Gastroesophageal sphincter (tissue), 4 donors: ENCODE measurements around the gene PLA2R1. TPM values are rescaled to one million over a fixed set of nuclear protein-coding genes. Genes with fewer than 3 reads are reported as not detected.
A peak's percentile ranks its signal among the peaks of the same experiment; 100 is the strongest.
"Not testable (repeated sequence)": the region's sequence is repeated elsewhere in the genome, so short reads cannot be mapped to it uniquely, and the experiment has no call there.

Source experiments
- ATAC-seq: fragments of 150-250 bp; one replicate; pipeline ENCODE4 v1.9.1; 2016; ENCODE audit warnings: mild to moderate bottlenecking, moderate library complexity
- H3K27ac ChIP-seq, 4 donors: fragments of 200-600 bp; sonication (generic) in 3 of 4; 1 replicate in 3 of 4; 2 replicates in 1 of 4; pipeline ENCODE4 v1.5.1; 2016 to 2019
- H3K27me3 ChIP-seq: fragments of 200-600 bp; sonication (generic); one replicate; pipeline ENCODE4 v1.5.1; 2019
- H3K36me3 ChIP-seq, 2 donors: fragments of 200-600 bp; sonication (generic); one replicate each; pipeline ENCODE4 v1.5.1; 2019; ENCODE audit warnings: control low read depth in 1 of 2
- H3K4me1 ChIP-seq, 3 donors: fragments of 200-600 bp; sonication (generic); 1 replicate in 2 of 3; 2 replicates in 1 of 3; pipeline ENCODE4 v1.5.1; 2016 to 2019; ENCODE audit warnings: control low read depth in 2 of 3
- H3K4me3 ChIP-seq, 2 donors: fragments of 200-600 bp; sonication (generic); one replicate each; pipeline ENCODE4 v1.5.1; 2019; ENCODE audit warnings: mild to moderate bottlenecking in 1 of 2, moderate library complexity in 1 of 2
- H3K9me3 ChIP-seq, 3 donors: fragments of 200-600 bp; sonication (generic); one replicate each; pipeline ENCODE4 v1.5.1; 2017 to 2019; ENCODE audit warnings: control low read depth in 2 of 3
- CTCF ChIP-seq, 4 experiments: fragments of 200-600 bp in 2 of 4; fragments of 450-650 bp in 2 of 4; sonication (generic) in 1 of 4; IDR thresholded peaks; one replicate each; pipeline ENCODE4 v1.5.1; 2017 to 2019; ENCODE audit warnings: antibody characterized with exemption in 4 of 4, mild to moderate bottlenecking in 2 of 4, moderate library complexity in 2 of 4
- EP300 ChIP-seq: sonication (generic); formaldehyde crosslinking; IDR thresholded peaks from one replicate; pipeline ENCODE4 v1.6.1; 2017; ENCODE audit warnings: antibody characterized with exemption, mild to moderate bottlenecking
- POLR2A ChIP-seq, 2 donors: fragments of 450-650 bp; IDR thresholded peaks; one replicate each; pipeline ENCODE4 v1.6.1; 2017; ENCODE audit warnings: antibody characterized with exemption in 2 of 2, mild to moderate bottlenecking in 2 of 2, moderate library complexity in 1 of 2
- POLR2AphosphoS5 ChIP-seq: sonication (generic); formaldehyde crosslinking; IDR thresholded peaks from one replicate; pipeline ENCODE4 v1.6.1; 2017; ENCODE audit warnings: antibody characterized with exemption
- WGBS, 2 donors: methylation state at CpG; one replicate each; pipeline ENCODE4 v1.1.5; 2018; ENCODE audit warnings: low coverage in 1 of 2; 5-methylcytosine and 5-hydroxymethylcytosine counted together
- total RNA-seq, 4 donors: library from RNA; depleted of rRNA; stranded (reverse); fragments of >200 nt; gene quantifications; one replicate each; pipeline ENCODE4 v1.1.0, GENCODE V29; 2016

The PLA2R1 gene
- total RNA-seq, 4 donors from 2014 or later: 6.5 to 15.0 (median 8.0) TPM

- TF ChIP-seq POLR2AphosphoS5 (no peak), CTCF (IDR thresholded peaks at IDR 0.05) (peak in 3 of 4 experiments; percentile 13 to 49 (median 30))
- H3K4me3 ChIP-seq: no peak overlapping the region
- no peak overlapping the region for H3K27ac ChIP-seq
- no peaks in the 10 kb centered on the region for H3K4me1 ChIP-seq
- H3K27me3 ChIP-seq: no peaks in the 10 kb centered on the region
- WGBS, 2 donors: 6 to 9% methylated on average over 2 of the region's 2 CpGs
- no peaks in the 10 kb centered on the region for H3K9me3 ChIP-seq
- no peak for ATAC-seq
- peaks cover 0 to 12% of the 10 kb centered on the region in 2 donors for H3K36me3 ChIP-seq
These were observed 94.0 kb downstream of the PLA2R1 start for GRCh38 chr2:159968279-159968900.

GRCh38 chr2:159963700-159964099 lies 98.7 kb downstream of the PLA2R1 start:
- H3K4me1 ChIP-seq: no peaks in the 10 kb centered on the region
- ATAC-seq: no peak
- peaks cover 0 to 15% of the 10 kb centered on the region in 2 donors for H3K36me3 ChIP-seq
- 84 to 95% methylated on average over 7 of the region's 7 CpGs for whole genome bisulfite sequencing, 2 donors
- H3K27ac ChIP-seq: no peak overlapping the region
- H3K9me3 ChIP-seq: no peaks in the 10 kb centered on the region
- no peaks in the 10 kb centered on the region for H3K27me3 ChIP-seq
- no peak overlapping the region for H3K4me3 ChIP-seq
- TF ChIP-seq EP300 (no peak), POLR2A (IDR thresholded peaks at IDR 0.05) (no peak), CTCF (IDR thresholded peaks at IDR 0.05) (no peak), POLR2AphosphoS5 (no peak)

- not testable (repeated sequence) for ATAC-seq, H3K4me1 ChIP-seq, H3K9me3 ChIP-seq
These were observed 99.9 kb downstream of the PLA2R1 start for GRCh38 chr2:159962513-159962912.

GRCh38 chr2:159961451-159961850 lies 101.0 kb downstream of the PLA2R1 start:
- ATAC-seq: no peak
- H3K27ac ChIP-seq: no peak overlapping the region
- no peak overlapping the region for H3K4me3 ChIP-seq
- H3K27me3 ChIP-seq: no peaks in the 10 kb centered on the region
- H3K4me1 ChIP-seq: no peaks in the 10 kb centered on the region
- H3K9me3 ChIP-seq: no peaks in the 10 kb centered on the region
- WGBS, 2 donors: 91 to 100% methylated on average over 2 to 4 of the region's 4 CpGs
- peaks cover 0 to 29% of the 10 kb centered on the region in 2 donors for H3K36me3 ChIP-seq
- TF ChIP-seq EP300 (no peak), POLR2AphosphoS5 (no peak), CTCF (IDR thresholded peaks at IDR 0.05) (no peak), POLR2A (IDR thresholded peaks at IDR 0.05) (no peak)

More at GRCh38 chr2:159962513-159962912, 99.9 kb downstream of the PLA2R1 start:
- peaks cover 0 to 21% of the 10 kb centered on the region in 2 donors for H3K36me3 ChIP-seq
- H3K27me3 ChIP-seq, H3K27ac ChIP-seq, H3K4me3 ChIP-seq: not testable (repeated sequence)

GRCh38 chr2:159961037-159961436 lies 101.4 kb downstream of the PLA2R1 start:
- no peak for TF ChIP-seq POLR2AphosphoS5
- no peak for TF ChIP-seq POLR2A (IDR thresholded peaks at IDR 0.05)
- TF ChIP-seq CTCF (IDR thresholded peaks at IDR 0.05): no peak
- TF ChIP-seq EP300: no peak
- peaks cover 0 to 29% of the 10 kb centered on the region in 2 donors for H3K36me3 ChIP-seq
- no peak overlapping the region for H3K27ac ChIP-seq
- H3K4me3 ChIP-seq: no peak overlapping the region
- no peaks in the 10 kb centered on the region for H3K27me3 ChIP-seq
- no peaks in the 10 kb centered on the region for H3K4me1 ChIP-seq
- no peak for ATAC-seq
- 56 to 78% methylated on average over 2 of the region's 2 CpGs for WGBS, 2 donors
- no peaks in the 10 kb centered on the region for H3K9me3 ChIP-seq
